Regular cardiac myocyte (primary cell): ENCODE results near the gene CNNM3. TPM values are rescaled to one million over a fixed set of nuclear protein-coding genes. Genes with fewer than 3 reads are reported as not detected.

ENCODE experiments used
- total RNA-seq: library from RNA; depleted of rRNA; stranded (reverse); fragments of >200 nt; gene quantifications from 2 replicates; pipeline ENCODE4 v1.2.3, GENCODE V29; 2014

CNNM3 gene
- 6.1 and 8.2 TPM in 2 replicates for total RNA-seq

GRCh38 chr2:96816127-96816835 lies at the start of gene CNNM3:
Gene CNNM3 (plus strand): TSS chr2:96816268. CDS start chr2:96816278, 10 bp downstream.

GRCh38 chr2:96843538-96844268 lies 27.6 kb downstream of the CNNM3 start, which contains the start of gene ANKRD23:
Gene ANKRD23 (minus strand): TSS chr2:96844021. CDS start chr2:96843992, 29 bp downstream.

GRCh38 chr2:96857667-96858372 lies 41.8 kb downstream of the CNNM3 start, which contains the start of gene ANKRD39:
Gene ANKRD39 (minus strand): TSS chr2:96858016. CDS start chr2:96857987, 29 bp downstream.

GRCh38 chr2:96869822-96870625 lies 54.0 kb downstream of the CNNM3 start, which contains the start of gene SEMA4C:
Gene SEMA4C (minus strand): TSS chr2:96870080. CDS start chr2:96867886, 2,194 bp downstream.

Other genes with a start within 250 kb of the CNNM3 start
- gene KANSL3, start 178.0 kb upstream of the CNNM3 start, total RNA-seq = 19.0 and 25.7 TPM in 2 replicates
- 0.96 and 2.3 TPM in 2 replicates for gene FER1L5, start 173.5 kb upstream of the CNNM3 start, total RNA-seq
- 28.2 and 31.9 TPM in 2 replicates for gene LMAN2L, start 76.2 kb upstream of the CNNM3 start, total RNA-seq
- gene CNNM4, start 55.4 kb upstream of the CNNM3 start, total RNA-seq = 2.3 and 2.7 TPM in 2 replicates
- 0.77 and 0.85 TPM in 2 replicates for gene ANKRD23, start 27.8 kb downstream of the CNNM3 start, total RNA-seq
- 3.4 and 14.2 TPM in 2 replicates for gene ANKRD39, start 41.7 kb downstream of the CNNM3 start, total RNA-seq
- 15.8 and 24.7 TPM in 2 replicates for gene SEMA4C, start 53.8 kb downstream of the CNNM3 start, total RNA-seq
- gene FAM178B, start 170.3 kb downstream of the CNNM3 start, total RNA-seq = not detected in 2 replicates